Keratinocyte (primary cell): ENCODE data around the gene COL21A1. TPM values are rescaled to one million over a fixed set of nuclear protein-coding genes. Genes with fewer than 3 reads are reported as not detected.

Experiments used
- DNase-seq: peaks from one replicate; pipeline ENCODE4 v3.0.0-alpha.2; 2011; ENCODE audit warnings: low read depth, missing footprints, low spot score
- FAIRE-seq: peaks from 2 replicates; lab custom pipeline; 2011; peaks lifted over from hg19 to GRCh38; lab: Jason Lieb, UNC
- H2AFZ ChIP-seq: 2 replicates; pipeline ENCODE4 v1.6.0; 2012; ENCODE audit warnings: low read length, control low read depth, inconsistent platforms; ENCODE audit not compliant: control insufficient read depth
- H3K27ac ChIP-seq: 2 replicates; pipeline ENCODE4 v1.5.1; 2011; ENCODE audit warnings: low read length; ENCODE audit not compliant: control insufficient read depth, insufficient read depth
- H3K27me3 ChIP-seq: 3 replicates; pipeline ENCODE4 v1.6.0; 2011; ENCODE audit warnings: low read length; ENCODE audit not compliant: control insufficient read depth, insufficient read depth; ENCODE audit errors: extremely low read depth
- H3K36me3 ChIP-seq, 2 experiments: 2 replicates in 1 of 2; 3 replicates in 1 of 2; pipeline ENCODE4 v1.5.1; 2011; ENCODE audit warnings: low read length in 2 of 2, mild to moderate bottlenecking in 1 of 2; ENCODE audit not compliant: control insufficient read depth in 2 of 2, insufficient read depth in 2 of 2; ENCODE audit errors: extremely low read depth in 1 of 2
- H3K4me1 ChIP-seq: 3 replicates; pipeline ENCODE4 v1.5.1; 2011; ENCODE audit warnings: low read length; ENCODE audit not compliant: control insufficient read depth, insufficient read depth; ENCODE audit errors: extremely low read depth
- H3K4me2 ChIP-seq: 3 replicates; pipeline ENCODE4 v1.6.0; 2011; ENCODE audit warnings: low read depth, low read length; ENCODE audit not compliant: control insufficient read depth, insufficient read depth; ENCODE audit errors: extremely low read depth
- H3K4me3 ChIP-seq, 3 experiments: fragments of 200-600 bp in 1 of 3; sonication (generic) in 1 of 3; 2 replicates in 2 of 3; 3 replicates in 1 of 3; pipeline ENCODE4 v1.5.1; 2011 to 2016; ENCODE audit warnings: low read length in 3 of 3, mild to moderate bottlenecking in 3 of 3, control low read depth in 2 of 3, inconsistent platforms in 1 of 3, low read depth in 1 of 3, mixed read lengths in 1 of 3, mixed run types in 1 of 3, moderate library complexity in 1 of 3; ENCODE audit not compliant: control insufficient read depth in 2 of 3, insufficient read depth in 2 of 3; ENCODE audit errors: extremely low read depth in 1 of 3
- H3K79me2 ChIP-seq: 2 replicates; pipeline ENCODE4 v1.6.0; 2012; ENCODE audit warnings: low read length; ENCODE audit not compliant: control insufficient read depth, insufficient read depth
- H3K9ac ChIP-seq: 3 replicates; pipeline ENCODE4 v1.6.0; 2011; ENCODE audit warnings: low read length; ENCODE audit not compliant: control insufficient read depth, insufficient read depth; ENCODE audit errors: extremely low read depth
- H3K9me1 ChIP-seq: 3 replicates; pipeline ENCODE4 v1.6.0; 2011; ENCODE audit warnings: low read length; ENCODE audit not compliant: control insufficient read depth, insufficient read depth; ENCODE audit errors: extremely low read depth
- H3K9me3 ChIP-seq: 2 replicates; pipeline ENCODE4 v1.5.1; 2012; ENCODE audit warnings: low read depth, low read length; ENCODE audit not compliant: control insufficient read depth
- H4K20me1 ChIP-seq: 3 replicates; pipeline ENCODE4 v1.6.0; 2011; ENCODE audit warnings: low read length; ENCODE audit not compliant: control insufficient read depth, insufficient read depth; ENCODE audit errors: extremely low read depth
- EZH2 ChIP-seq: IDR thresholded peaks from one replicate; pipeline ENCODE4 v1.6.1; 2012; ENCODE audit warnings: inconsistent platforms, mild to moderate bottlenecking, low read length, moderate library complexity
- dilution Hi-C: fragments of 300-500 bp; cut with MboI; formaldehyde crosslinking; loops from one replicate; pipeline ENCODE4 v1.7.0; 2020; ENCODE audit warnings: low sequenced_read_pairs; ENCODE audit not compliant: extremely low pct_ligation_motif_present
- polyA plus RNA-seq, 5 experiments: library from polyadenylated mRNA; depleted of rRNA in 3 of 5; stranded (reverse) in 3 of 5; stranded (forward) in 1 of 5; unstranded in 1 of 5; fragments of >200 nt; gene quantifications; 1 replicate in 1 of 5; 2 replicates in 3 of 5; 3 replicates in 1 of 5; pipeline versions ENCODE4 v1.2.1 to v1.2.3, GENCODE V29; 2011 to 2012; ENCODE audit warnings: missing spikeins in 2 of 5, low read depth in 1 of 5, low replicate concordance in 1 of 5
- TF ChIP-seq, protein P1 (sequence below), 3 experiments: IDR thresholded peaks in 1 of 3; conservative IDR thresholded peaks in 1 of 3; optimal IDR thresholded peaks in 1 of 3; 2 replicates in 2 of 3; 3 replicates in 1 of 3; pipeline versions ENCODE3 to v1.5.1; 2011; ENCODE audit warnings: low read length in 3 of 3, mild to moderate bottlenecking in 3 of 3, moderate library complexity in 2 of 3, control low read depth in 1 of 3, inconsistent platforms in 1 of 3; ENCODE audit not compliant: insufficient read depth in 2 of 3; ENCODE audit errors: extremely low read depth in 1 of 3

The COL21A1 gene
- polyA plus RNA-seq, 1 donor (not counting 4 experiments of a cell fraction or from before 2014, with no cell fraction given), result 0.16 TPM

DNA sequence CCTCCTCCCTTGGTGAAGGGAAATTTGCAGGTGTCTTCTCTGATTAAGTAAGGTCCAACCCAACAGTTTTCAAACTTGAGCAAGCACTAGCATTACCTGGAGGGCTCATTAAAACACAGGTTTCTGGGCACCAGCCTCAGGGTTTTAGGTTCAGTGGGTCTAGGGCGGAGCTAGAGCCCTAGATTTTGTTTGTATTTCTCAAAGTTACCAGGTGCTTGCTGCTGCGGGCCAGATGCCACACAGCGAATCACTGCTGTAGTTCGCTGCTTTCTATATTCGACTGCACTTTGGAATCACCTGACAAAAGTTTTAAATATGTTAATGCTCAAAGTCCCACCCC, 869 bp downstream of the COL21A1 start:
- dilution Hi-C loops, result no loop called here
- Histone ChIP-seq H3K27ac (no peak overlapping the region), H3K4me1 (peaks cover 32% of the 10 kb centered on the region), H3K79me2 (no peaks in the 10 kb centered on the region), H3K9me1 (no peaks in the 10 kb centered on the region), H2AFZ (no peak overlapping the region), H3K9me3 (no peaks in the 10 kb centered on the region), H3K4me2 (peak overlapping the region; percentile 76), H3K9ac (no peak overlapping the region), H3K27me3 (no peaks in the 10 kb centered on the region), H3K36me3 (no peaks in the 10 kb centered on the region), H4K20me1 (no peaks in the 10 kb centered on the region), H3K4me3 (no peak overlapping the region)
- no peak for FAIRE-seq
- DNase-seq, result no peak
- TF ChIP-seq EZH2, result no peak
- TF ChIP-seq, protein P1, sequence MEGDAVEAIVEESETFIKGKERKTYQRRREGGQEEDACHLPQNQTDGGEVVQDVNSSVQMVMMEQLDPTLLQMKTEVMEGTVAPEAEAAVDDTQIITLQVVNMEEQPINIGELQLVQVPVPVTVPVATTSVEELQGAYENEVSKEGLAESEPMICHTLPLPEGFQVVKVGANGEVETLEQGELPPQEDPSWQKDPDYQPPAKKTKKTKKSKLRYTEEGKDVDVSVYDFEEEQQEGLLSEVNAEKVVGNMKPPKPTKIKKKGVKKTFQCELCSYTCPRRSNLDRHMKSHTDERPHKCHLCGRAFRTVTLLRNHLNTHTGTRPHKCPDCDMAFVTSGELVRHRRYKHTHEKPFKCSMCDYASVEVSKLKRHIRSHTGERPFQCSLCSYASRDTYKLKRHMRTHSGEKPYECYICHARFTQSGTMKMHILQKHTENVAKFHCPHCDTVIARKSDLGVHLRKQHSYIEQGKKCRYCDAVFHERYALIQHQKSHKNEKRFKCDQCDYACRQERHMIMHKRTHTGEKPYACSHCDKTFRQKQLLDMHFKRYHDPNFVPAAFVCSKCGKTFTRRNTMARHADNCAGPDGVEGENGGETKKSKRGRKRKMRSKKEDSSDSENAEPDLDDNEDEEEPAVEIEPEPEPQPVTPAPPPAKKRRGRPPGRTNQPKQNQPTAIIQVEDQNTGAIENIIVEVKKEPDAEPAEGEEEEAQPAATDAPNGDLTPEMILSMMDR (optimal IDR thresholded peaks at IDR 0.05 in 1 of 3, IDR thresholded peaks at IDR 0.05 in 1 of 3, conservative IDR thresholded peaks at IDR 0.05 in 1 of 3; ENCODE audit: extremely low read depth in 1 of 3, insufficient read depth in 2 of 3, low read length in 3 of 3), result no peak

DNA sequence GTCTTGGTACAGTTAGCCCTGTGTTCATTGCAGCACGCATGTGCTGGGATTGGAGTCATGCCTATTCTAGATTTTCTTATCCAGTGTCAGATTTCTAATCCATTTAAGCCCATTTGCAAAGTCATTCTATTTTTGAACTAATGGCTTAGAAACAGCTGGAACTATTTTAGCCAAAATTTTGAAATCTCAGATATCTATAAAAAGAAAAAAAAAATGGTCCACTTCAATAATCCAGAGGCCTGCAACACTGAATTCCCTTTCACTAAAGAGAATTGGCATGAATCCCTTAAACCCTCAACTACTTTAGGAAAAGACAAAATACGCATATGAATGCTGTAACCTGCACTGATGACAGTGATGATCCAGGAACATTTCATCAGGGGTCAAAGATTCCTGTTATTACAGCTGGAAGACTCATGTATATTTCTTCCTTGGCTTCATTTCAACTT, 1.5 kb downstream of the COL21A1 start:
- Histone ChIP-seq H3K36me3 (no peaks in the 10 kb centered on the region), H3K27ac (no peak overlapping the region), H3K9me3 (no peaks in the 10 kb centered on the region), H2AFZ (no peak overlapping the region), H3K9me1 (no peaks in the 10 kb centered on the region), H3K27me3 (no peaks in the 10 kb centered on the region), H3K4me2 (peak overlapping the region; percentile 76), H3K4me3 (no peak overlapping the region), H3K4me1 (peaks cover 32% of the 10 kb centered on the region), H3K79me2 (no peaks in the 10 kb centered on the region), H4K20me1 (no peaks in the 10 kb centered on the region), H3K9ac (no peak overlapping the region)
- DNase-seq (no peak), FAIRE-seq (peak; percentile 23)
- TF ChIP-seq, protein P1 (optimal IDR thresholded peaks at IDR 0.05 in 1 of 3, IDR thresholded peaks at IDR 0.05 in 1 of 3, conservative IDR thresholded peaks at IDR 0.05 in 1 of 3; ENCODE audit: extremely low read depth in 1 of 3, insufficient read depth in 2 of 3, low read length in 3 of 3), result no peak
- TF ChIP-seq EZH2, result no peak
- dilution Hi-C loops, result no loop called here
